Activated T-cell treated with anti-CD3 and anti-CD28 coated beads, Interleukin-2, amount 50 U/mL, for 1 hour (primary cell): Measurements from ENCODE around the gene TCF4.

ENCODE experiments used
- DNase-seq: peaks from one replicate; pipeline ENCODE4 v3.0.0-alpha.2; 2020

Gene TCF4

DNA sequence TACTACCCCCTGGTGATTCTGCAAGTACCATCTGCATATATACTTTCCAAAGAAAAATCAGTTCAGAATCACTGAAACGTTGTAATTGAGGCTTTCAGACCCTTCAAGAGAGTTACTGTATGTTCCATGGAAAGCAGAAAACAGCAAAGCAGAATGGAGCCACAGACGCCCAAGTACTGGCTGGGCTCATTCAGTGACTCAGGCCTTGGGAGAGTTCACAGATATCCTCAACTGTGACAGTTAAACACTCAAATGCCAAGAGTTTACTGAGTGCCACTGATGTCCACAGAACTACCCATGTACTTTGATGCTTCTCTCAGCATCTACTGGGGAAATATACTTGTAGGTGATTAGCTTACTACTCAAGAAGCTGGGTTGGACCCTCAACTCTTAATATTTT, 303.4 kb downstream of the TCF4 start:
- no peak for DNase-seq

DNA sequence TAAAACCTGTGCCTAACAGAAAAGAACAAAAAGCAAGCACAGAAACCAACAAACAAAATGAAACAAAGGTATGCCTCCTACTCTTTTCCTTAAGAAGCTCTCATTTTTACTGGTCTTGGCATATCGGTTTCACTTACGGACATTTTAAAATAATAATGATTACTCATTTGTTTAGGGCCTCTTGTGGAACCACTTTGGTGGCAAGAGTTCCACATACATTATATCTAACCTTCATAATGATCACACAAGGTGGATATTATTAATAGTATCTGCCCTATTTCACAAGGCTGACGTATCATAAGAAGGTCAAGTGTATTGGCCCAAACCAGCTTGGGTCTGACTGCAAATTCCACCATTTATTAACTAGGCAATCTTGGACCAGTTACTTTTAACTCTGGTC, 304.7 kb downstream of the TCF4 start:
- DNase-seq, result no peak

DNA sequence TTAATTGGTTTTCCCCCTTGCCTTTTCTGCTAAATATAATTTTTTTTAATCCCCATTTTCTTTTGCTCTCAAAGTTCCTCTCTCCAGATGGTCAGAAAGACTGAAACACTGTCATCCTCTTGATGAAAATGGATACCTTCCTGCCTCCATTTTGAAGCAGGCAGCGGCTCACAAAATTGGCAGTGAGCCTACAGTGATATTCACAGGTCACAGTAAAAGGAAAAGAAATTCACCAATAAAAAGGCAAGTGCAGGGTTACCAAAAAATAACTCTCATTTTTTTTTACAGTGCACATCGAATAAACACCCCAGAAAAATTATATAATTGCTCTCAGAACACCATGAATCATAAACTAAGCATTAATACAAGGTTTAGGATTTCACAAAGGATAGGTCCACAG, 307.5 kb downstream of the TCF4 start:
- no peak for DNase-seq

DNA sequence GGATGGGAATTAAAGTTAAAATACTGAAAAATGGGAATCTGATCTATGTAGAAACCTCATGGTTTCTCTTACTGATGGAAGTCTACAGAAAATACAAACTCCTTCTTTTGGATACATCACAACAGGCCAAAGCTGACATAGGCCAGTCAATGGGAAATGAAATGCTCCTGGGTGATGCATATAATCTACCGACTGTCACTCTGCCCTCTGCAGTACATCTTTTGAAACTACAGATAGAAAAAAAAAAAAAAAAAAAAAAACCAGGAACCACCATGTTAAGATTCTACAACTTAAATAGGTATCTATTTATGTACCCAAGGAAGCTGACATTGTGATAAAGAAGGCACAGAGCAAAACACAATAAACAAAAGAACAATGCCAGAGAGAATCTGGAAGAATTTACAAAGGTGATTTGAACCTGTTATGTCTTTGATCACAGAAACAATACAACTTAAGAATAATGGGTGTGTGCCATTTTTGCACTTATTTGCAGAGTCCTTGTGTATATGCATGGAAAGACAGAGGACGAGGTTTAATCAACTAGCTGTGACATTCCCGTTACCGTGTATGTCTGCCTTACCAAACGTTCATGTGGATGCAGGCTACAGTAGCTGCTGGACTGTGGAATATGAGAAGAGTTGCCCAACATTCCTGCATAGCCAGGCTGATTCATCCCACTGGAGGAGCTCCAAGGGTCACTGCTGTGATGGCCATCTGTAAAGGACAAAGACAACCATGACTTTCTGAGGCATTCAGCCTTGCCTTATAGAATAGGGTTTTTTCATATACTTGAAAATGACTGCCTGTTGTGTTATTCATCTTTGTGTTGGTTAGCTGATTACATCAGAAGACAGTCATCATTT, 312.7 kb downstream of the TCF4 start:
- DNase-seq, result no peak

DNA sequence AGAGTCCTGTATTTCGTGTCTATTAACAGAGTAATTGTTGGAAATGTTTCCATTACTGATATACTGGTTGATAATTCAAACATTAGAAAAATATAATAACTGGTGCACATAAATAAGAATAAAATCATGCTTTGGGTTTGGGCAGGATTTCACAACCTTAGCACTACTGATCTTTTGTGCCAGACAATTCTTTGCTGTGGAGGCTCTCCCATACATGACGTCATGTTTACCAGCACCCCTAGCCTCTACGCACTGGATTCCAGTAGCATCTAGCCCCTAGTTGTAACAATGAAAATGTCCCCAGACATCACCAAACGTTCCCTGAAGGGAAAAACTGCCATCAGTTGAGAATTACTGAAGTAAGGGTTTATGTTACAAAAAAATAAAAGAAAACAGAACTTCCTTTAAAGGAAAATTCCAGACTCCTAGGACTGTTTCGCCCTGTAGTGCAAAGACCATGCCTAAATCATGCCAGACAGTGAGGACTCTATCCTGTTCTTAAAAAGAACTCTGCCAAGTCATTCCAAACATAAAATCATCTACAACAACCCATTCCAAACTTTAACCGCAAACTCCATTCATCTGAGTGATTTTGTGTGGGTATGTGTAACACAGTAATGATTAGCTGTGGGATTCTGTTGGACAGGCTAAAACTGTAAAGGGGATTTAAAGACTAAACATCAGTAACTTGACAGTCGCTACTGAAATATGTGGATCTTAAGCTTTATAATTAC, 315.3 kb downstream of the TCF4 start:
- no peak for DNase-seq

DNA sequence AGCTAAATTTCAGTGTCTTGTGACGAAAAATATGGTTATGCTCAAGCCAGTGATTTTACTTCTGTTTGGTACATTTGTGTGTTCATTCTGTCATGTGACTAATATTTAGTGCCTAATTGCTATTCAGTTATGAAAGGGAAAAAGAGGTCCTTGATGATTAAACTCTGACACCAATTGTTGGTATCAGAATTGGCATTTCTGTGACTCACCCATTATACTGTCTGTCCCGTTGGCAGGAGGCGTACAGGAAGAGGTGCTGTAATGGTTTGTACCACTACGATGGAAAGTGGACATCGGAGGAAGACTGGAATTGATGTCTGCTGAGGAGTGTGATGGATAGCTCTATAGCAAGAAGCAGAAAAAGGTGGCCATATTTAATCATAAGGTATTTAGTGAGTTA, 318.4 kb downstream of the TCF4 start:
- no peak for DNase-seq

DNA sequence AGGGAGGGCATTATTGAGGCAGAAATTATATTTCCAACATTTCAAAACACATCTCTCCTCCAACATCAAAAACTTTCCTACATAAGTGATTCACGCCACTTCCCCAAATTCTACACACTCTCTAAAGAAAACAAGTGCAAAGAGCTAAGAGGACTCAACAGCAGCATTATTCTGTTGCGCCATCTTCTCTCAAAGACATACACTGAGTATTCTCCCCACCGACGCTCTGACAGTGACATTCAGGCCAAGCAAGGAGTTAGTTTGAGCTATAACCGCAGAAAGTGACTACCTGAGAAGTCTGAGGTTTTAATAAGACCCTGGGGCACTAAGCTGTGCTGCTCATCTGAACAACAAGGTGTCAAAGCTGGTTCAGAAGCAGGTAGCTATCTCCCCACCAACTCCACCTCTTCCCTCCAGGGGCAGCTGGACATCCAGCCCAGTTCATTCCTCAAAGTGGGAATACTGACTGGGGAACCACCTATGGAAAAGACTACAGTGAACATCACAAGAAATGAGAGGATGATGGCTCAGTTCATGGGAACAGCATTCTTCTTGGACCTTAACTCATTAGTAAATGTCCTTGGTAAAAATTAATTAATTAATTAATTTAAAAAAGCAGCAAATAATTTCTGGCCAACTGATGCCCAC, 319.2 kb downstream of the TCF4 start:
- no peak for DNase-seq

DNA sequence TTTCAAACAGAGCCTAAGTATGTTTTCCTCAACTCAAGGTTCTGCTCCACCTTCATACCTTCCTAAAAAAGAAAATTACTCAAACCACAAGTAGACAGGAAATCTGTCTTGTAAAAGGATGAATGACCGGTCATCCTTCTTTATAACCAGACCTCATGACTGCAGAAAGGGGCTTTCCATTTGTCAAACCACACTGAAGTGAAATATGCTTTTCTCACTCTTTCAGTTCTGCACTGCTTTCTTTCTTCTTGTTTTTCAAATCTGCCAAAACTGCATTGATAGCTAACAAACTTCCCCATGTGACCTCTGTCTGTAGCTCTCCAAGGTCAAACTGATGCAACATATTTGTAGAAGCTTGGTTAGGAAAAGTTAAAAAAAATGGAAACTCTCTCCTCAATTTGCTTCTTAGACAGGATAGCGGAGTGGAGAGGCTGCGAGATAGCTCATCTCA, 319.8 kb downstream of the TCF4 start:
- no peak for DNase-seq

DNA sequence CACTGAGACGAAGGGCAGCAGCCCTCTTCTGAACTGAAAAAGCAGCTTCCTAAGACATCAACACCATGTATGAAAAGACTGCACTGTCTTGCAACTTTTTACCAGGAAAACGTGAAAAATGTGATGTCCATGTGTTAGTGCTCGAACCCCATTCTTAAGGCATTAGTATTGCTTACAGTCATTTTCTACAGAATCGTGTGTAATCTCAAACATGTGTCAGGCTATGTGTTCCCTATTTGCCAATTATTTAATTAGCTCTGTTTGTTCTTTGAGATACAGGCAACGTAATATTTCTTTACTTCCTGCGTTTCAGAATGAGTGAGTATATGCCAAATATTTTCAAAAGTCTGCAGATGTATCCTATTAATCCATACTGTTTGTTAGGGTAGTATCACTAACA, 321.0 kb downstream of the TCF4 start:
- no peak for DNase-seq

DNA sequence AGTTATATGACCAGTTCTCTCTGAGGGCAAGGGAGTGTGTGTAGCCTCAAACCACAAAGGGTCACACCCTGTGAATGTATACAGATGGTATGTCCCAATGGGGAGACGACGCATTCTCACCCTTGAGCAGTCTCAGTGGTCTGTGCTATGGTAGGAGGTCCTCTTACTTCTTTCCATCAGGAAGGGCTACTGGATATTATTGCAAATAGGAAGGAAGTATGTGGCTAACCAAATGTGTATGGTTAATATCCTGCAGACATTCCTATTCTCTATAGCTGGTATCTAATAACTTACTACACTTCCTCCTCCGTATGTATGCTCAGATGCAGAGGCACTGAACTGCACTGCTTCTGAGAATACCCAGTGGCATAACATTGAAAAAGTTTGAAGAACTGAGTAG, 322.0 kb downstream of the TCF4 start:
- no peak for DNase-seq

DNA sequence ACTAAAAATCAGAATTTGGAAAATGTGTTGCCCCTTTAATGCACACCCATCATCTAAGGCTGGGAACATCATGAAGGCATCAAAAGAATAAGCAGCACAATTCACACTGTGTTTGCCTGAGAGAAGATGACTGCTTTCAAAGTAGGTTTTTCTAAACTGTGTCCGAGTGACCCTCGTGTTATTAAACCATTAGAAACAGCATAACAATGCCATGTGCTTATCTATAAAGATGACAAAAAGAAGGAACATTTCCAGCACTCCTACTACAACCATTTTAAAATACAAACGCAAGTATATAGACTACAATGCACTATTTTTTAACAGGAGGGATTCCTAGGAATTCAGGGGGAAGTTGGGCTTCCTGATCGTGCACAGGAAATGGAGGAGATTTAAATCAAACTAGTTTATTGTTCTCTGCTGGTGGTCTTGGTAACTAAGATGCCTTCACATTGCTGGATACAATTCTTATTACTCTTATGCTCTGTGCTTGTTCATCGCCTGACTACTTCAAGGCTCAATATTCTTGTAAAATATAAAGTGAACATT, 322.8 kb downstream of the TCF4 start:
- no peak for DNase-seq

DNA sequence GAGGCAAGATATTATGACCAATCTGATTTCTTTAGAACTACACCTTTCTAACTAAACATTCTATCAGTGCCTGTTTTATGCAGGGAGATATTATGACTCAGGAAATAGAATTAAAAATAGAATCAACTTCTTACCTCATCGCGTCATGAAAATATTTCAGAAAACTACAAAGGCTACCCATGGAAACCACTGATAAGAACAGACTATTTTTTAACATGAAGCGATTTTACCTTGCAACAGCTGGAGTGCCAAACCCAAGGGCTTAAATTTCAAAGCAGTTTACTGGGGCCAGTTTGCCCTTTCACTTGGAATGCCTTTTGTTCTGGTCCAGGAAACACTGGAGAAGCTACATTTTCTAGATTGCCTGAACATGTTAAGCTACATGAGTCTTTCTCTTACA, 323.9 kb downstream of the TCF4 start:
- no peak for DNase-seq

DNA sequence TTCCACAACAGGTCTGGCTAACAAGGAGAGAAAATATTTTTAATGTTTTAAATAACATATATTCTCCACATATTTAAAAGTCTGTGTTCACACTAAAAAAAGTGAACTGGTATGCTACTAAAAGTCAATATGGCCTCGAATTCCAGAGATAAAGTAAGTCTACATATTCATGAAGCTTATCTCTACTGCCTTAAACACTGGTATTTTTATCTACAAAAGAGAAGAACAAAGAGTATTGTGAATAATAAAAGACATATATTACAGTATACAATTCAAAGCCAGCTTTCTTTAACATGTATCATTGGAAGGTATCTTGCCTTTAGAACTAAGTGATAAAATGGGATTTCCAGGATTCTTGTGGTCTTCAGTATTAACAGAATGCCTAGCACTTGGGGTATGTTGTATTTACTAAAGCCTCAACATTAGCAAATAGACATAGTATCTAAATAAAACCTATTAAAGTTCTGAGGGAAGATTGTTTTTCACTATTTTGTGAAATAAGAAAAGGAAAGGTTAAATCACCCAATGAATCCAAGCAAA, 325.9 kb downstream of the TCF4 start:
- DNase-seq, result no peak

DNA sequence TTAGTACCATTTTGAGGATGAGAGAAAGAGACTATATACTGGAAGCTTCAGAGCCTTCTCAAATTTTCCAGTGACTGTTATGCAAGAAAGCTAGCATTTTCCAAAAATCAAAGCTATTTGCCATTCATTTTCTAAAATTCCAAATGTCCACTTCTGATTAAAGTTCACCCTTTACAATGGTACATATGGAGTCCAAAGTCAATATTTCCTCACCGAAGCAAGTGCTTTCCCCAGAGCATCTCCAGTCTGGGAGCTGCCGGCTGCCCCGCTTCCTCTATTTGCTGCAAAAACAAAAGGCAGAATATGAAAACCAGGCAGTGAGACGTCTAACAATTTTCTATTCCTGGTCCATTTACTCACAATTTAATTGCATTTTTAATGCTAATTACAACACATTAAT, 326.7 kb downstream of the TCF4 start:
- DNase-seq, result no peak

DNA sequence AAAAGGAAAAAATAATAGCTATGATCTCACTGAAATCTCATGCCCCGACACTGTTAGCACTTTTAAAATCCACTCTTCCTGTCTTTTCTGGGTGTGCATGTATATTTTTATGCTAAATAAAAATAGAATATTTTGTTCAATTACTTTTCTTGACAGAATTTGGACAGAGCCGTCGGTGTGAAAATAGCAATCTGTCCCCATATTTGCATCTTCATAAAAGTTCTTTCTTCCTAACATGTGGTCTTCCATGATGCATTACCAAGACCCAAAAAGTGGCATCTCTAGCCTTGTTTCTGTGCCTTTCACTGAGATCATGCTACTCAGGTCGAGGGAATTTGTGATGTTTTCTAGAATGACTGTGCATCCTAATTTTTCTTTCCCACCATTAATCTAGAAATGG, 329.9 kb downstream of the TCF4 start:
- DNase-seq, result no peak

DNA sequence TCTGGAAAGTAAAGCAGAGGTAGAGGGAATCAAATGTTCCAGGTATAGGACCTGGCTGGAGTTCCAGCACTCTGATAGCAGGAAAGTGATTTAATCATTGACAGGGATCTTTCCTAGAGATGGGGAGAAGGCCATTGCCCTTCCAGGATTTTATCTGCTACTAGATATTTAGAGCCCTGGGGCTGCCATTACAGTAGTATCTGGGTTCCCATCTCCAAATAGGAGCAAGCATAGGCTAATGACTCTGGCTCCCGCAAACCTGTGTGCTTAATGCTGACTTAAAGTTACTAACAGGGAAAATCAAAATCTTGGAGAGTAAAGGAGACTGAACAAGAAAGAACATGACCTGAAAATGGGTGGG, 331.1 kb downstream of the TCF4 start:
- no peak for DNase-seq

DNA sequence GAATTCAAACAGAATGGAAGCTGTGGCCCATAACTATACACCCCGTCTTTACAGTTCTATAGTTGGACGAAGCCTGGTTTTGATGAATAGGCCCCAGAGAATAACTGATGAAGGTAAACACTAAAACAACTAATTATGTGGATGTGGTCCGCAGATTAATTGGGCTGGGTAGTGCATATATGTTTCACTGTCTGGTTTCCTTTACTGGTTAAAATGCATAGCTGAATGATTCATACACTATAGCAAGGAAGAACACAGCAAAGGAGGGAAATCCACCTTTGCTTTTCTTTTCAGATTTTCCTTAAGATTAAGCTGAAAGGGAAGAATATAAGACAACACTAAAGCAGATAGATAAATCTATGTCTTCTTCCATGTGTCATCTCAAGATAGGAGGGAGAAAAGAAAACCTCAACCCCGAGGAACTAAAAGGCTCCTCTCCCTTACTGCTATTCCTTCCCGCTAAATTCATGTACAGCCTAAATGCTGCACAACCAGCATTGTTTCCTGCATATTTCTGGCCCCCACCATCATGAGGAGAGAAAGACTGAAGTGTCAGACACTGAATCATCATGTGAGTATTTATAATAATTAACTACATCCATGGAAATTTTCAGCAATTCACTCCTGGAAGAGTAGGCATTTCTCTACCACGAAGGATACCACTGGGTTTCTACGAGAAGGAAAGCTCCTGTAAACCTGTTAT, 331.6 kb downstream of the TCF4 start:
- DNase-seq, result no peak

DNA sequence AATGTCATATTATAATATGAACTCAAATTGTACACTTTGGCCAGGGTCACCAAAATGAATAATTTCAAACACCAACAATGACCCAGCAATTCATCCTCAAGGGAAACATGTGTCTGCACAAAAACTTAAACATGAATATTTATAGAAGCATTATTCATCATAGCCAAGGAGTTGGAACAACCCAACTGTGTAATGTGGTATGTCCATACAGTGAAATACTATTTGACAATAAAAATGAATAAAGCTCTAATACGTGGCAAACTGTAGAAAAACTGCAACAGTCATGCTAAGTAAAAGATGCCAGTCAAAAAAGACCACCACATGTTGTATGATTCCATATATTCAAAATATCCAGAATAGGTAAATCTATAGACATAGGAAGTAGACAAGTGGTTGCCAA, 334.2 kb downstream of the TCF4 start:
- no peak for DNase-seq

DNA sequence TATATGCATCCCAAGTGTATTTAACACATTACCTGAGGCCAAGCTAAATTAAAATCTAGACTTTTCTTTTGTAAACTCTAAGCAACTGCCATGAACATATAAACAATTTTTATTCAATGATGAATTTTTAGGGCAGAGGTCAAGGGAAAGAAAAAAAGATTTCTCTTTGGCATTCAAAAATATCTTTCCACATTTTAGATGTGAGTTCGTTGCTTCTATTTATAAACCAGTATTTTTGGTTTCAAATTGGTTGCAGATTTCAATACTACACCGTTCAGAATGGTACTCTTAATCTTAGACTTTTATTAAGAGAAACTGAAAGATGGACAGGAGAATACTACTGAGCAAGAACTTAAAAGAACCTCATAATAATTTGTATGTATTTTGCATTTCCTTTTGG, 335.1 kb downstream of the TCF4 start:
- DNase-seq, result no peak

DNA sequence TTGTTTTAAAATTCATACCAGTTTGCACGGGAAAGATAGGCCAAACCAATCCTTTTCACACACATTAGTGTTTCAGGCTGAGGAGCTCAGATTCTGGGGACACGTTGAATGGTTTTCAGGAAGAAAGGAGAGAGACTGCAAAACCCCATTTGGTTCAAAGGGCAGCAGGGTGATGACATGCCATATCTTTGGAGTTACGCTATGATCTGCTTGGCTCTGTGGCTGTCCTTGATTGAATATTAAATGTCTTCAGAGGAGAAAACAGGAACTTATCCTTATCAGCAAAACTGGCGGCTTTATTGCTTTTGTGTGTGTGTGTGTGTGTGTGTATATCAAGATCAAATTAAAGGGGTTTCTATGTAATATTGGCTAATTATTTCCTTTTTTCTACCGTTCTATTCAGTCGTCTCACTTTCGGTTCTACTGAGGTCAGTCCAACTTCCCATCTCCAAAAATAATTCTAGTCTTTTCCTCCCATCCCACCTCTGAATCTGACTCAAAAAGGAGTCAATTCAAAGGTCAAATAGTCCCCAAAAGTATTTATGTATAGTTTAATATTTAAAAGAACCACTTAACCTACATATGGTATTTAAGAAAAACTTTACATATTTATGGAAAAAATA, 335.8 kb downstream of the TCF4 start:
- DNase-seq, result no peak

DNA sequence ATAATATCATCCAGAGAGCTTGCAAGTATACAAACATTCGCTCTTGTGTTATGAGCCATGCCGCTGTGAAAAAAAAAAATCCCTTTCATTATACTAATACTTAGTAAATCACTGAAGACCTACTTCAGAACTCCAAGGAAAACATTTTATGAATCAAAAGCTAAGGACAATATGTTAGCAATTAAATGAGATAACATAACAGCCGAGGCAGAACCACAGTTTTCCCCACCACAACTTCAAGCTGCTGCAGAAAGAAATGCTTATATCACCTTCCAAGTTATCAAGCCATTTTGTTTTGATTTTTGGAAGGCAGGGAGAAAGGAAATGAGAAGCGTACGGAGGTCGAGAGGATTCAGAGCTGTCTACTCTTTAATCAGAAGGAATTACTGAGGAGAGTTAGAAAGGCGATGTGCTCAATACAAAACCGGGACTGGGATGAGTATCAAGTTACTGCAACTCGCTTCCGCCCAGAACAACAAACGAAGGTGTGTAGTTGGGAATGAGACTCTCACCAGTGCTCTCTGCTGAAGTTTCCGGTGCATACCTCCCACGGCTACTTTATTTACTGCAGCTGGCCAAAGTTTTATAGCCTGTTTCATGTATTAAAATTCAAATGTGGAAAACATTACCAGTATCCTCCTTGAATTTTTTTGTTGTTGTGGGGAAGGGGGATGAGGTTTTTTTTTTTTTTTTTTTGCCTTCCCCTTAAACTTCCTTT, 336.6 kb downstream of the TCF4 start:
- DNase-seq, result no peak

DNA sequence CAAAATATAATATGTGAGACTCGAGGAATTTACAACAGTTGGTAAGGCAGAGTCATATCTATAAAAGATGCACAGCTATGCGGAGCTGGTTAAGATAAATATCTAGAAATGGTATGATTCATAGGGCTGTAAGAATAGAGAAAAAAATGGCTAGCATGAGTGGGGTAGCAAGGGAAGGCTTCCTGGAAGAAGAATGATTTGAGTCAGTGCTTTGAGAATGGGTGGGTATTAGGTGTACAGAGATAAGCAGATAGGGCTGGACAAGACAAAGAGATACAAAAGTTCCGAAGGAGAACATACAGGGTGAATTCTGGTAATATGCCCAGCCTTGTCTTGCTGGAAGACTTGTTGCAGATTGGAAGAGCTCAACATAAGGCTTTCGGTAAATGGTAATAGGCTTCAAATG, 337.2 kb downstream of the TCF4 start:
- DNase-seq, result no peak
